ENCODE results near the gene RBM10. TPM values are rescaled to one million over a fixed set of nuclear protein-coding genes. Genes with fewer than 3 reads are reported as not detected.

The RBM10 gene
- total RNA-seq, 1 experiment from 2014 or later = 55.8 TPM

DNA sequence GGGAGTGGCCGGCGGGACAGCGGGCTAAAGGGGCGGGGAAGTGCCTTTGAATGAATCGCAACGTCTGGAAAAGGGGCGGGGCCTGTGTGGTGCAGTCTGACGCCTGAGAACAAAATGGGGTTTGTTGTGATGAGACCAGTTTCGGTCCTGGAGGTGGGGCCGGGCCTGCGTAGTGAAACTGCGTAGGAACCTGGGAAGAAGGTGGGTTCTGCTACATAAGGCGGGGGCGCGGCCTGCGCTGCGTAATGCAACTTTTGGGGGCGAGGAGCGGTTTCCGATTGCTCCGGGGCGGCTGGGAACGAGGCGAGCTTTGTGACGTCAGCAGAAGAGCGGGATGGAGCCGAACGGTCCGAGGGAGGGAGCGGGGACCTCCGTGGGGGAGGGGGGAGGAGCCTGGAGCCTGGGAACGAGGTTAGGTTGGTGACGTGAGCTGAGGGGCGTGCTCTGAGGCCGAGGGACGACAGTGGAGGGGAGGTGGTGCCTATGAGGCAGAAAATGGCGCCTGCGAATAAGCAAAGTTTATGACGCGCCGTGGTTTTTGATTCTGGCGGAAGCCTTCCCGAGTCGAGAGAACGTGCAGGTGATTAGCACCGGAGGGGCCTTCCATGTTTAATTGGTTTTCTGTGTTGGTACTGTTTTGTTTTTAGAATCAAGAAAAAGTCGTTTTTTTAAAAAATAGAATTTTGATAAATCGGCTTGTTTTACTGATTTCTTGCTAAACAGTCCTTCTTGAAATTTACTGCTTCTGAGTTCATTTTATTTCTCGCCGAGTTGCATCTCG, 88.5 kb downstream of the RBM10 start:
- Mint-ChIP-seq H3K4me3 (peak overlapping the region; percentile 98 to 100), H3K36me3 (ENCODE audit: insufficient read depth in 1 of 3, low read depth in 3 of 3) (peaks cover 6 to 20% (median 9%) of the 10 kb centered on the region in 3 experiments; a peak in 6 of 7 replicates), H3K27ac (peak overlapping the region; percentile 100), H3K4me1 (peaks cover 5 to 24% of the 10 kb centered on the region in 2 experiments), H3K27me3 (ENCODE audit: low read depth) (peaks cover 3% of the 10 kb centered on the region; the same call in 1 of the 2 replicates), H3K9me3 (no peaks in the 10 kb centered on the region; a peak in 1 of 5 replicates)
- no peak overlapping the region for H2BK20ac ChIP-seq (ENCODE audit: low read depth, low read length, poor library complexity, severe bottlenecking)
- no peak overlapping the region for H4K8ac ChIP-seq (replicated peaks; ENCODE audit: insufficient read length, low read depth, low read length)
- WGBS (ENCODE audit: extremely low coverage, insufficient read length, low lambda C conversion rate) = no CpG with 5 or more reads among the region's 51 CpGs
- no peaks in the 10 kb centered on the region for H3K9me3 ChIP-seq (ENCODE audit: control insufficient read depth, low read depth, low read length)
- peak overlapping the region; percentile 81 for H4K5ac ChIP-seq (ENCODE audit: insufficient read length, low read depth, low read length)
- H3K18ac ChIP-seq (ENCODE audit: insufficient read length, low read depth, low read length) = peak overlapping the region; percentile 99
- H2AK5ac ChIP-seq (ENCODE audit: insufficient read length, low read length) = peak overlapping the region; percentile 83
- peaks cover 5% of the 10 kb centered on the region for H3K23me2 ChIP-seq (ENCODE audit: insufficient read length, low read depth, low read length, poor library complexity, severe bottlenecking)
- H3K23ac ChIP-seq (ENCODE audit: insufficient read length, low read depth, low read length) = no peak overlapping the region
- TF ChIP-seq, protein P1, sequence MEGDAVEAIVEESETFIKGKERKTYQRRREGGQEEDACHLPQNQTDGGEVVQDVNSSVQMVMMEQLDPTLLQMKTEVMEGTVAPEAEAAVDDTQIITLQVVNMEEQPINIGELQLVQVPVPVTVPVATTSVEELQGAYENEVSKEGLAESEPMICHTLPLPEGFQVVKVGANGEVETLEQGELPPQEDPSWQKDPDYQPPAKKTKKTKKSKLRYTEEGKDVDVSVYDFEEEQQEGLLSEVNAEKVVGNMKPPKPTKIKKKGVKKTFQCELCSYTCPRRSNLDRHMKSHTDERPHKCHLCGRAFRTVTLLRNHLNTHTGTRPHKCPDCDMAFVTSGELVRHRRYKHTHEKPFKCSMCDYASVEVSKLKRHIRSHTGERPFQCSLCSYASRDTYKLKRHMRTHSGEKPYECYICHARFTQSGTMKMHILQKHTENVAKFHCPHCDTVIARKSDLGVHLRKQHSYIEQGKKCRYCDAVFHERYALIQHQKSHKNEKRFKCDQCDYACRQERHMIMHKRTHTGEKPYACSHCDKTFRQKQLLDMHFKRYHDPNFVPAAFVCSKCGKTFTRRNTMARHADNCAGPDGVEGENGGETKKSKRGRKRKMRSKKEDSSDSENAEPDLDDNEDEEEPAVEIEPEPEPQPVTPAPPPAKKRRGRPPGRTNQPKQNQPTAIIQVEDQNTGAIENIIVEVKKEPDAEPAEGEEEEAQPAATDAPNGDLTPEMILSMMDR (conservative IDR thresholded peaks at IDR 0.05) = no peak
- H4K91ac ChIP-seq (ENCODE audit: insufficient read length, low read depth, low read length) = no peak overlapping the region
- H3K9ac ChIP-seq (ENCODE audit: extremely low read depth, insufficient read length, low read length) = peak overlapping the region; percentile 96
- H2BK120ac ChIP-seq (ENCODE audit: low read depth, low read length, poor library complexity, severe bottlenecking) = peak overlapping the region; percentile 99
- DNase-seq = peak; percentile 98
- H2BK15ac ChIP-seq (ENCODE audit: low read depth, low read length) = no peak overlapping the region
- peak overlapping the region; percentile 80 for H3T11ph ChIP-seq (ENCODE audit: low read length)
- H3K4me2 ChIP-seq (ENCODE audit: insufficient read depth, insufficient read length, low read length) = peak overlapping the region; percentile 52
- peaks cover 2% of the 10 kb centered on the region for H3K79me1 ChIP-seq (ENCODE audit: insufficient read depth, low read depth, low read length, poor library complexity, severe bottlenecking)
- H3K4ac ChIP-seq (ENCODE audit: low read depth, low read length) = peak overlapping the region; percentile 62; the same call in 1 of the 2 replicates
- H3K27ac ChIP-seq (ENCODE audit: insufficient read length, low read depth, low read length) = peak overlapping the region; percentile 93
- H3K4me1 ChIP-seq (ENCODE audit: insufficient read depth, low read length) = 0 out of 2 replicates have a peak, but pooled peaks cover 2% of the 10 kb centered on the region
- peaks cover 15% of the 10 kb centered on the region; the same call in 1 of the 2 replicates for H3K79me2 ChIP-seq (ENCODE audit: insufficient read depth, low read length)
- H2BK12ac ChIP-seq (ENCODE audit: insufficient read length, low read depth, low read length) = no peak overlapping the region
- no peak overlapping the region for H2AFZ ChIP-seq (ENCODE audit: low read length)
- peaks cover 2% of the 10 kb centered on the region for H4K20me1 ChIP-seq (ENCODE audit: control insufficient read depth, insufficient read depth, insufficient read length)
- H3K27me3 ChIP-seq (ENCODE audit: insufficient read depth, low read length) = no peaks in the 10 kb centered on the region
- peak overlapping the region; percentile 69 for H3K56ac ChIP-seq (ENCODE audit: insufficient read length, low read depth, low read length)
- H3K14ac ChIP-seq (ENCODE audit: insufficient read depth, low read length) = peak overlapping the region; percentile 99; the same call in 1 of the 2 replicates
- peak overlapping the region; percentile 98 for H2BK5ac ChIP-seq (ENCODE audit: insufficient read length, low read length)
